IgD-negative memory B cell (primary cell): ENCODE measurements around the gene RBPJL. TPM values are rescaled to one million over a fixed set of nuclear protein-coding genes. Genes with fewer than 3 reads are reported as not detected.

Experiments
- H3K27ac Mint-ChIP-seq, 3 donors: one replicate each; pipeline ENCODE4 v1.8.0; 2020 to 2022; ENCODE audit warnings: mild to moderate bottlenecking in 3 of 3, mixed read lengths in 3 of 3, moderate library complexity in 1 of 3
- H3K27me3 Mint-ChIP-seq: one replicate; pipeline ENCODE4 v1.8.0; 2021; ENCODE audit warnings: mixed read lengths
- H3K36me3 Mint-ChIP-seq: one replicate; pipeline ENCODE4 v1.8.0; 2020; ENCODE audit warnings: mild to moderate bottlenecking, mixed read lengths
- H3K4me1 Mint-ChIP-seq, 3 donors: one replicate each; pipeline ENCODE4 v1.8.0; 2020 to 2022; ENCODE audit warnings: mixed read lengths in 3 of 3, mild to moderate bottlenecking in 1 of 3
- H3K4me3 Mint-ChIP-seq, 4 donors: one replicate each; pipeline ENCODE4 v1.8.0; 2020 to 2022; ENCODE audit warnings: mild to moderate bottlenecking in 4 of 4, mixed read lengths in 4 of 4, moderate library complexity in 3 of 4
- H3K9me3 Mint-ChIP-seq, 3 donors: one replicate each; pipeline ENCODE4 v1.8.0; 2020 to 2021; ENCODE audit warnings: mixed read lengths in 3 of 3, mild to moderate bottlenecking in 1 of 3
- polyA plus RNA-seq: library from polyadenylated mRNA; unstranded; fragments of 300-500 nt; fragmentation: Illumina TruSeq; gene quantifications from one replicate; pipeline ENCODE4 v1.2.3, GENCODE V29; 2021

The RBPJL gene, protein sequence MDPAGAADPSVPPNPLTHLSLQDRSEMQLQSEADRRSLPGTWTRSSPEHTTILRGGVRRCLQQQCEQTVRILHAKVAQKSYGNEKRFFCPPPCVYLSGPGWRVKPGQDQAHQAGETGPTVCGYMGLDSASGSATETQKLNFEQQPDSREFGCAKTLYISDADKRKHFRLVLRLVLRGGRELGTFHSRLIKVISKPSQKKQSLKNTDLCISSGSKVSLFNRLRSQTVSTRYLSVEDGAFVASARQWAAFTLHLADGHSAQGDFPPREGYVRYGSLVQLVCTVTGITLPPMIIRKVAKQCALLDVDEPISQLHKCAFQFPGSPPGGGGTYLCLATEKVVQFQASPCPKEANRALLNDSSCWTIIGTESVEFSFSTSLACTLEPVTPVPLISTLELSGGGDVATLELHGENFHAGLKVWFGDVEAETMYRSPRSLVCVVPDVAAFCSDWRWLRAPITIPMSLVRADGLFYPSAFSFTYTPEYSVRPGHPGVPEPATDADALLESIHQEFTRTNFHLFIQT
- polyA plus RNA-seq, result not detected

- Mint-ChIP-seq H3K36me3 (peaks cover 2% of the 10 kb centered on the region), H3K27ac (peak within 1 kb of the TSS in 1 of 3 donors; percentile 85), H3K4me3 (no peak within 1 kb of the TSS), H3K9me3 (peaks cover 0 to 2% (median 0%) of the 10 kb centered on the region in 3 donors), H3K27me3 (peaks cover 36% of the 10 kb centered on the region), H3K4me1 (peaks cover 0 to 3% (median 0%) of the 10 kb centered on the region in 3 donors)
These were observed at the start of gene RBPJL for GRCh38 chr20:45306431-45306982. Gene RBPJL, plus strand, starts transcription at chr20:45306840. Its CDS starts 83 bp downstream, at chr20:45306923.

- H3K4me1 Mint-ChIP-seq, result peaks cover 0 to 1% (median 0%) of the 10 kb centered on the region in 3 donors
- no peak overlapping the region for H3K4me3 Mint-ChIP-seq
- peaks cover 18% of the 10 kb centered on the region for H3K27me3 Mint-ChIP-seq
- no peak overlapping the region for H3K27ac Mint-ChIP-seq
- H3K36me3 Mint-ChIP-seq, result no peaks in the 10 kb centered on the region
- H3K9me3 Mint-ChIP-seq, result no peaks in the 10 kb centered on the region
These were observed 49.5 kb upstream of the RBPJL start for GRCh38 chr20:45257161-45257560.

GRCh38 chr20:45257711-45258110 lies 48.9 kb upstream of the RBPJL start:
- Mint-ChIP-seq H3K27me3 (peaks cover 17% of the 10 kb centered on the region), H3K27ac (no peak overlapping the region)

GRCh38 chr20:45258259-45258658 lies 48.4 kb upstream of the RBPJL start:
- H3K4me1 Mint-ChIP-seq, result peaks cover 0 to 1% (median 0%) of the 10 kb centered on the region in 3 donors
- H3K27ac Mint-ChIP-seq, result no peak overlapping the region
- H3K27me3 Mint-ChIP-seq, result peaks cover 17% of the 10 kb centered on the region

More at GRCh38 chr20:45257711-45258110, 48.9 kb upstream of the RBPJL start:
- Mint-ChIP-seq H3K4me3 (no peak overlapping the region), H3K9me3 (no peaks in the 10 kb centered on the region), H3K36me3 (no peaks in the 10 kb centered on the region), H3K4me1 (peaks cover 0 to 1% (median 0%) of the 10 kb centered on the region in 3 donors)

DNA sequence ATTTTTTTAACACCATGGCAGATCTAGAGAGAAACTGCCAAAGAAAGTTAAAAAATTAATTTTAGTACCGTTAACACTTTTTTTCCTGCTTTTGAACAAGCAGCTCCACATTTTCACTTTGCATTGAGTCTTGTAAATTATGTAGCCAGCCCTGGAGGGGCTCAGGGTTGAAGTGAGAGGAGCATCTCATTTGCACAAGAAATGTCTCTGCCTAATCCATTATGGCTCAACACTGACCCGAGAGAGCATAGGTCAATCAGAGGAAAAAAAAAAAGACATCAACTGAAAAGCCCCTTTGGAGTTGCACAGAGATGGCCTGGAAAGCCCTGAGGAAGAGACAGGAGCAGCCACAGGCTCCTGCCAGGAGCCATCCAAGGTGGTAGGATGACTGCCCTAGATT lies 48.0 kb upstream of the RBPJL start:
- no peaks in the 10 kb centered on the region for H3K9me3 Mint-ChIP-seq
- no peaks in the 10 kb centered on the region for H3K36me3 Mint-ChIP-seq
- no peak overlapping the region for H3K4me3 Mint-ChIP-seq
- H3K27me3 Mint-ChIP-seq, result peaks cover 13% of the 10 kb centered on the region
- H3K27ac Mint-ChIP-seq, result no peak overlapping the region
- H3K4me1 Mint-ChIP-seq, result peaks cover 0 to 1% (median 0%) of the 10 kb centered on the region in 3 donors

More at GRCh38 chr20:45258259-45258658, 48.4 kb upstream of the RBPJL start:
- Mint-ChIP-seq H3K9me3 (no peaks in the 10 kb centered on the region), H3K4me3 (no peak overlapping the region), H3K36me3 (no peaks in the 10 kb centered on the region)

DNA sequence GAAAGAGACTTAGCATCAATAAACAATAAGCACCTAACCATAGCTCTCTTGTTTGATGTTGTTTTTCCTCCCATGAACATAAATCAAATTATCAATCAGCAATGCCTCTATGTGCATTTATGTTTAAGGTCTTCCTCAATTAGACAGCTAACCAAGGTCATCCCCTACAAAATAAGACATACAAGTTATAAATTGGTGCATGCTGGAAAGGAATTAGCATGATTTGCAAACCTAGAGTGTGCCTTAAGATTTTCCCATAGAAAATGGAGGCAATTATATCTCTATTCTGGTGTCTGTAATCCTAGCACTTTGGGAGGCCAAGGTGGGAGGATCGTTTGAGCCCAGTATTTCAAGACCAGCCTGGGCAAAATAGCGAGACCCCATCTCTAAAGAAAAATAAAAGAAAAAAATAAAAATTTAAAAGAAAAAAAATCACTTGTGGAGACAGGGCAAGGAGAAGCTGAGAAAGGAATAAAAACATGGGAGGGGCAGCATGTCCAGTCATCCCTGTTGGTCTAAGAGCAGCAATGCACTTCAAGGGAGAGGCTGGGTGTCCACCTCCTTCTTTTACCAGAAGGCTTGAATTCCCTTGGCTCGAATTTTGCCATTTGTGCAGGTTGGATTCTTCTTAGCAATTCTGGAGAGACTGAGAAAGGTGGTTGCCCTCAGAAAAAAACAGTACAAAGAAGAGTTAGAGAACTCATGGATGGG lies 42.9 kb upstream of the RBPJL start:
- peak overlapping the region in 1 of 4 donors; percentile 39 for H3K4me3 Mint-ChIP-seq
- H3K9me3 Mint-ChIP-seq, result no peaks in the 10 kb centered on the region
- peaks cover 5% of the 10 kb centered on the region for H3K27me3 Mint-ChIP-seq
- H3K36me3 Mint-ChIP-seq, result no peaks in the 10 kb centered on the region
- H3K4me1 Mint-ChIP-seq, result no peaks in the 10 kb centered on the region
- H3K27ac Mint-ChIP-seq, result no peak overlapping the region

GRCh38 chr20:45266977-45267376 lies 39.7 kb upstream of the RBPJL start:
- Mint-ChIP-seq H3K9me3 (peaks cover 0 to 2% (median 0%) of the 10 kb centered on the region in 3 donors), H3K27me3 (peaks cover 12% of the 10 kb centered on the region), H3K27ac (peak overlapping the region in 1 of 3 donors; percentile 44), H3K36me3 (no peaks in the 10 kb centered on the region), H3K4me3 (no peak overlapping the region), H3K4me1 (no peaks in the 10 kb centered on the region)

DNA sequence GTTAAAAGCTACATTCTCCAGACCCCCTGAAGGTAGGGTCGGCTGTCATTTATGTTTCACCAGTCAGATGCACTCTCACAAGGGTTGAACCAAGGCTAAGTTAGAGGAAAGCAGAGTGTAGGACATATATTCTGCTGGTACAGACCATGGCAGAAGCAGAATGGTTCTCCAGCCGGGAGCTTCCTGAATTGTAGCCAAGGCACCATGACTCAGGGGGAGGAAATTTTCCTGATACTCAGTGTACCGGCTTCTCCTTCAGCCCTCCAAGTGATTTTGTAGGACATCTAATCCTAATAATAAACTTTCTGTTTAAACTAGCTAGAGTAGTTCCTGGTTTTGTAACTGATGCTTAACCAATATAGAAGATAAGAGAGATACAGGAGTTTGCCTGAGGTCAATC lies 38.1 kb upstream of the RBPJL start:
- H3K4me3 Mint-ChIP-seq, result no peak overlapping the region
- H3K27me3 Mint-ChIP-seq, result peaks cover 10% of the 10 kb centered on the region
- no peak overlapping the region for H3K27ac Mint-ChIP-seq
- H3K36me3 Mint-ChIP-seq, result no peaks in the 10 kb centered on the region
- no peaks in the 10 kb centered on the region for H3K4me1 Mint-ChIP-seq
- H3K9me3 Mint-ChIP-seq, result peaks cover 0 to 2% (median 0%) of the 10 kb centered on the region in 3 donors

- no peak overlapping the region for H3K27ac Mint-ChIP-seq
- H3K27me3 Mint-ChIP-seq, result peaks cover 11% of the 10 kb centered on the region
These were observed 37.6 kb upstream of the RBPJL start for GRCh38 chr20:45269056-45269455.

GRCh38 chr20:45269754-45270270 lies 36.8 kb upstream of the RBPJL start:
- Mint-ChIP-seq H3K27ac (no peak overlapping the region), H3K27me3 (peaks cover 11% of the 10 kb centered on the region), H3K9me3 (peaks cover 0 to 3% (median 2%) of the 10 kb centered on the region in 3 donors), H3K36me3 (no peaks in the 10 kb centered on the region), H3K4me1 (no peaks in the 10 kb centered on the region), H3K4me3 (no peak overlapping the region)

More at GRCh38 chr20:45269056-45269455, 37.6 kb upstream of the RBPJL start:
- Mint-ChIP-seq H3K4me1 (no peaks in the 10 kb centered on the region), H3K4me3 (no peak overlapping the region), H3K9me3 (peaks cover 0 to 2% (median 0%) of the 10 kb centered on the region in 3 donors), H3K36me3 (no peaks in the 10 kb centered on the region)

DNA sequence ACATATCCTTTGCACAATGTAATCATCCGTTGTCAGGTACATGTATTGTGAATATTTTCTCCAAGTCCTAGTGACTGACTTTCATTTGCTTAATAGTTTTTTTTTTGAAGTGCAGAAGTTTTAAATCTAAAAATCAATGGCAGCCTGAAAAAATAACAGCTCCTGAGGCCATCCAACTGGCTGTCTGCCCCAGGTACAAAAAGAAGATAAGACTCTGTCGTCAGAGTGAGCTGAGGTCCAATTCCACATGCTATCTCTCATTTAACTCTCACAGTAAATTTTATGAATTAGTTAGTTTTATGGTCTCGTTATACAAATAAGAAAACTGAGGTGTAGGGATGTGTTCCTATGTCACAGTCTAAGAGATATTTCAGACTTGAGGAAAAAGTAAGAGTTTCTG lies 31.3 kb upstream of the RBPJL start:
- Mint-ChIP-seq H3K9me3 (peaks cover 0 to 5% (median 4%) of the 10 kb centered on the region in 3 donors), H3K27me3 (peaks cover 27% of the 10 kb centered on the region), H3K4me1 (peaks cover 0 to 1% (median 0%) of the 10 kb centered on the region in 3 donors), H3K4me3 (no peak overlapping the region), H3K36me3 (no peaks in the 10 kb centered on the region), H3K27ac (no peak overlapping the region)

DNA sequence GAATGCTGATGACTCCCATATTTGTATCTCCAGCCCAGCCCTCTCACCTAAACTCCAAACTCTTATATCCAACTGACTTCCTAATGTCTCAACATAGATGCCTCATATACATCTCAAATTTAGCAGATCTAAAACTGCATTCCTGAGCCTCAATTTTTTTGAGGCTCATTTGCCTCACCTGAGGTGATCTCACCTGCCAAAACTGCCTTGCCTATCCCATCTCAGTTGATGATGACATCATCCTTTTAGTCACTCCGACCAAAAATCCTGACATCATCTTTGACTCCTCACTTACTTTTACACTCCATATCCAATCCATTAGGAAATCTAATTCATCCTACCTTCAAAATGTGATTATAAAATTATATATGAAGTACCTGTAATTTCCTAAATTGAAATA lies 26.6 kb upstream of the RBPJL start:
- Mint-ChIP-seq H3K4me1 (peaks cover 0 to 2% (median 0%) of the 10 kb centered on the region in 3 donors), H3K9me3 (peaks cover 0 to 3% (median 3%) of the 10 kb centered on the region in 3 donors), H3K36me3 (no peaks in the 10 kb centered on the region), H3K27me3 (peaks cover 25% of the 10 kb centered on the region), H3K27ac (no peak overlapping the region), H3K4me3 (no peak overlapping the region)

DNA sequence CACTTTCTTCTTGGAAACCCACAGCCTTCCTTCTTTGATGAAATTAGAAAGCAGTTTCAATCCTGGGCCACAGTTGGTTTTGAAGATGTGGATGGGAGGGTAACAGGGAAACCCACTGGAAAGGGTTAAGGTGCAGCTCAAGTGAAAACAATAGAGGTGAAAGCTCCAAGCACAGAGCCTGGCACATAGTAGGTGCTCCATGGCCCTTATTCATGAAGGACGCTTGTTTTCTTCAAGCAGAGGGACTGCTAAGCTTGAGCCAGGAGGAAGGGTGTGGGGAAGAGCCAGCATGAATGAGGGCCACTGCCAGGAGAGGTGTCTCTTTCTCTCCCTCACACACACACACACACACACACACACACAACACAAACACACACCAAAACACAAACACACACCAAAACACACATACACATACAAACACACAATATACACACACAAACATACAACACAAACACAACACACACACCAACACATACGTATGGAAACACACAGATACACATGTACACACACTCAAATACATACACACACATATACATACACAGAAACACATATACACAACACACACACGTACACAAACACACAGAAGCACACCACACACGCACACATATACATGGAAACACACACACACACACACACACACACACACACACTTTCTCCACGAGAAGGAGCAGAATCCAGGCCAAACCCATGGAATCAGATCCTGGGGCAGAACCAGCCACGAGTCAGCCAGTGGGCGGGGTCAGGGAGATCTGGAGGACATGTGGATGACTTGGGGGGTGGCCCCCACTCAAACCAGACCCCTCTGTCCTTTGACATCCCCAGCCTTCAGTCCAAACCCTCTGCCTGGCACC lies 23.7 kb upstream of the RBPJL start:
- Mint-ChIP-seq H3K4me3 (no peak overlapping the region), H3K27me3 (peaks cover 19% of the 10 kb centered on the region), H3K27ac (no peak overlapping the region), H3K4me1 (peaks cover 0 to 2% (median 0%) of the 10 kb centered on the region in 3 donors), H3K36me3 (no peaks in the 10 kb centered on the region), H3K9me3 (peaks cover 0 to 3% (median 3%) of the 10 kb centered on the region in 3 donors)

DNA sequence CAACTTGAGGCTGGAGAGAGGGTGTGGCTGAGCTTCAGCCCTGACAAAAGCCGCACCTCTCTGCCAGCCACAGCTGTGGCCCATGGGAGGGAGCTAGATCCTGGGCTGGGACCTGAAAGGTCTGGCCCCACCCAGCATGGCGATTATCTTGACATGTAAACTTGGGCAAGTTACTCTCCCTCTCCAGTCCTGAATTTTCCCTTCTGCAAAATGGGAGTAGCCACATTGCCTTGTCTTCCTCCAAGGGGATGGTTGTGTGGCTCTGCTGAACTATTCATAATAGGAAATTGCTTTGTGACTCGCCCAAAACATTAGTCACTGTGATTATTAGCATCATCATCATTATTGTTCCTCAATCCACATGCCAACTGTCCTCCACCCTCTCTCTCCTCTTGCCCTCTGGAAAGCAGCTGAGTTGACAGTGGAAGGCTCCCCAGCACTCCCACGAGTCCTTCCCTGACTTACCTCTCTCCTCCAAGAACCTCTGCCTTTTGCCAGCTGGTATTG lies 23.0 kb upstream of the RBPJL start:
- H3K4me1 Mint-ChIP-seq, result peaks cover 0 to 2% (median 0%) of the 10 kb centered on the region in 3 donors
- no peaks in the 10 kb centered on the region for H3K9me3 Mint-ChIP-seq
- H3K36me3 Mint-ChIP-seq, result no peaks in the 10 kb centered on the region
- no peak overlapping the region for H3K4me3 Mint-ChIP-seq
- no peak overlapping the region for H3K27ac Mint-ChIP-seq
- H3K27me3 Mint-ChIP-seq, result peaks cover 16% of the 10 kb centered on the region
